Ascending aorta (tissue), 2 donors: ENCODE data around the gene FITM1. TPM values are rescaled to one million over a fixed set of nuclear protein-coding genes. Genes with fewer than 3 reads are reported as not detected.

Experiments
- DNase-seq, 2 donors: peaks; one replicate each; pipeline ENCODE4 v3.0.0-alpha.2; 2019; ENCODE audit warnings: low spot score in 2 of 2
- H3K27ac ChIP-seq, 2 donors: fragments of 200-600 bp; sonication (generic); one replicate each; pipeline ENCODE4 v1.5.1; 2016 to 2017; ENCODE audit warnings: mild to moderate bottlenecking in 1 of 2
- H3K27me3 ChIP-seq: fragments of 200-600 bp; sonication (generic); one replicate; pipeline ENCODE4 v1.5.1; 2017
- H3K36me3 ChIP-seq, 2 donors: fragments of 200-600 bp; sonication (generic); one replicate each; pipeline ENCODE4 v1.5.1; 2016
- H3K4me1 ChIP-seq, 2 donors: fragments of 200-600 bp; sonication (generic); one replicate each; pipeline ENCODE4 v1.5.1; 2016 to 2017; ENCODE audit warnings: mild to moderate bottlenecking in 1 of 2
- H3K4me3 ChIP-seq, 2 donors: fragments of 200-600 bp; sonication (generic); one replicate each; pipeline ENCODE4 v1.5.1; 2016 to 2017; ENCODE audit warnings: mild to moderate bottlenecking in 1 of 2
- H3K9me3 ChIP-seq, 2 donors: fragments of 200-600 bp; sonication (generic); one replicate each; pipeline ENCODE4 v1.5.1; 2016
- intact Hi-C: fragments of 100-400 bp; cut with DNase I; formaldehyde crosslinking; loops from one replicate; pipeline ENCODE4 v1.15.1; 2023
- total RNA-seq: library from RNA; depleted of rRNA; stranded (reverse); fragments of >200 nt; gene quantifications from one replicate; pipeline ENCODE4 v1.1.0, GENCODE V29; 2016
- TF ChIP-seq, protein P1 (sequence below), 3 experiments: fragments of 200-600 bp in 2 of 3; fragments of 450-650 bp in 1 of 3; sonication (generic) in 2 of 3; IDR thresholded peaks; one replicate each; pipeline ENCODE4 v1.5.1; 2016 to 2019; ENCODE audit warnings: antibody characterized with exemption in 3 of 3, mild to moderate bottlenecking in 1 of 3, moderate library complexity in 1 of 3

FITM1 gene
- total RNA-seq, 1 donor from 2014 or later, result not detected

DNA sequence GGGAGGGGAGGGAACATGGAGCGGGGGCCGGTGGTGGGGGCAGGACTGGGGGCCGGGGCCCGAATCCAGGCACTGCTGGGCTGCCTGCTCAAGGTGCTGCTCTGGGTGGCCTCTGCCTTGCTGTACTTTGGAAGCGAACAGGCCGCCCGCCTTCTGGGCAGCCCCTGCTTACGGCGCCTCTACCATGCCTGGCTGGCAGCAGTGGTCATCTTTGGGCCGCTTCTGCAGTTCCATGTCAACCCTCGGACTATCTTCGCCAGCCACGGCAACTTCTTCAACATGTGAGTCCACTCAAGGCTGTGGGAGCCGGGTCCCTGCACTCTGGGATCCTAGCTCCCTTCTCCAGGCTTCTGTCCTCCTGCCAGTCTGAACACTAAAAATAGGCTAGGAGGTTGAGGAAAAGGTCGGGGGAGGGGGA lies 1.1 kb downstream of the FITM1 start:
- TF ChIP-seq, protein P1, sequence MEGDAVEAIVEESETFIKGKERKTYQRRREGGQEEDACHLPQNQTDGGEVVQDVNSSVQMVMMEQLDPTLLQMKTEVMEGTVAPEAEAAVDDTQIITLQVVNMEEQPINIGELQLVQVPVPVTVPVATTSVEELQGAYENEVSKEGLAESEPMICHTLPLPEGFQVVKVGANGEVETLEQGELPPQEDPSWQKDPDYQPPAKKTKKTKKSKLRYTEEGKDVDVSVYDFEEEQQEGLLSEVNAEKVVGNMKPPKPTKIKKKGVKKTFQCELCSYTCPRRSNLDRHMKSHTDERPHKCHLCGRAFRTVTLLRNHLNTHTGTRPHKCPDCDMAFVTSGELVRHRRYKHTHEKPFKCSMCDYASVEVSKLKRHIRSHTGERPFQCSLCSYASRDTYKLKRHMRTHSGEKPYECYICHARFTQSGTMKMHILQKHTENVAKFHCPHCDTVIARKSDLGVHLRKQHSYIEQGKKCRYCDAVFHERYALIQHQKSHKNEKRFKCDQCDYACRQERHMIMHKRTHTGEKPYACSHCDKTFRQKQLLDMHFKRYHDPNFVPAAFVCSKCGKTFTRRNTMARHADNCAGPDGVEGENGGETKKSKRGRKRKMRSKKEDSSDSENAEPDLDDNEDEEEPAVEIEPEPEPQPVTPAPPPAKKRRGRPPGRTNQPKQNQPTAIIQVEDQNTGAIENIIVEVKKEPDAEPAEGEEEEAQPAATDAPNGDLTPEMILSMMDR (IDR thresholded peaks at IDR 0.05), result no peak
- H3K9me3 ChIP-seq, result no peaks in the 10 kb centered on the region
- H3K36me3 ChIP-seq, result no peaks in the 10 kb centered on the region
- no peak for DNase-seq
- H3K27ac ChIP-seq, result no peak overlapping the region
- H3K4me1 ChIP-seq, result peaks cover under 1 to 7% of the 10 kb centered on the region in 2 donors
- no peak overlapping the region for H3K4me3 ChIP-seq
- H3K27me3 ChIP-seq, result no peaks in the 10 kb centered on the region
- intact Hi-C loops, result no loop called here

DNA sequence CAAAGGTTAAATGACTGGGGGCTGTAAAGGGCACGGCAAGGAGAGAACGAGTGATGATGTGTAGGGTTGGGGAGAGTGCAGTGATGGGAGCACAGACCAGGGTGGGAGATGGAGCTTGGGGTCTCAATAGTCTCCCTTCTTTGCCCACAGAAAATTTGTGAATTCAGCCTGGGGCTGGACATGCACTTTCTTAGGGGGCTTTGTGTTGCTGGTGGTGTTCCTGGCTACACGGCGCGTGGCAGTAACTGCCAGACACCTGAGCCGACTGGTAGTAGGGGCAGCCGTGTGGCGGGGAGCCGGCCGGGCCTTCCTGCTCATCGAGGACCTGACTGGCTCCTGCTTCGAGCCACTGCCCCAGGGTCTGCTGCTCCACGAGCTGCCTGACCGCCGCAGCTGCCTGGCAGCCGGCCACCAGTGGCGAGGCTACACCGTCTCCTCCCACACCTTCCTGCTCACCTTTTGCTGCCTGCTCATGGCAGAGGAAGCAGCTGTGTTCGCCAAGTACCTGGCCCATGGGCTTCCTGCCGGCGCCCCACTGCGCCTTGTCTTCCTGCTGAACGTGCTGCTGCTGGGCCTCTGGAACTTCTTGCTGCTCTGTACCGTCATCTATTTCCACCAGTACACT lies 1.7 kb downstream of the FITM1 start:
- DNase-seq, result no peak
- Histone ChIP-seq H3K27ac (no peak overlapping the region), H3K36me3 (no peaks in the 10 kb centered on the region), H3K4me1 (peaks cover 5 to 14% of the 10 kb centered on the region in 2 donors), H3K9me3 (no peaks in the 10 kb centered on the region), H3K27me3 (no peaks in the 10 kb centered on the region), H3K4me3 (no peak overlapping the region)
- TF ChIP-seq, protein P1 (IDR thresholded peaks at IDR 0.05), result no peak
- intact Hi-C loops, result no loop called here

DNA sequence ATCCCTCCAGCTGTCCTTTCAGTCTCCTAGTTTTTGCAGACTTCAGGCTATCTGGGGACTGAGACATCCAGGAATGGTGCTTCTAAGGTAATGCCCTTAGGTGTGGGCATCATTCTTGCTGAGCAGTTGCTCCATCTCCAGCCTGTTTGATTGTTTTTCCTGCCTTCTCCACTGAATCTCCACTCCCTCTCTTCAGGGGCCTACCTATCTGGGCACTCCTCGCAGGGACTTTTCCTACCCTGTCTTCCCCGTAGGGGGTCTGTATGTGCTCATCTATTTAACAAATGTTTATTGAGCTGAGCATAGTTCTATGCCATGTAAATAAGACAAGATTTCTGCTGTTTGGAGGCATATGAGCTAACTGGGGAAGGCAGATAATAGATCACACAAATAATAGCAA lies 2.5 kb downstream of the FITM1 start:
- intact Hi-C loops, result no loop called here
- H3K4me1 ChIP-seq, result peaks cover 5 to 15% of the 10 kb centered on the region in 2 donors

DNA sequence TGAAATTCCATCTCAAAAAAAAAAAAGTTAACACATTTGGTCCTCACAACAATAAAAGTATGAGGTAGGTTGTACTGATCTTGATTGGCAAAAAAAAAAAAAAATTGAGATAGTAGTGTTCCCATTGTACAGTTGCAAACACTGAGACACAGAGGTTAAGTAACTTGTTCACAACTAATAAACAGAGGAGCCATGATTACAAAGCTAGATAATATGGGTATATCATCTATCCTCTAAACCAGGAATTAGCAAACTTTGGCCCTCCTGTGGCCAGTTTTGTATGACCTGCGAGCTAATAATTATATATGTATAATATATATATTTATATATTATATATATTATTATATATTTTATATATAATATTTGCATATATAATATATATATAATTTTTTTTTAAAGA lies 3.3 kb downstream of the FITM1 start:
- TF ChIP-seq, protein P1 (IDR thresholded peaks at IDR 0.05), result no peak

More for the DNA sequence above, 2.5 kb downstream of the FITM1 start:
- no peaks in the 10 kb centered on the region for H3K27me3 ChIP-seq
- no peak for DNase-seq
- TF ChIP-seq, protein P1 (IDR thresholded peaks at IDR 0.05), result no peak
- no peaks in the 10 kb centered on the region for H3K9me3 ChIP-seq
- H3K4me3 ChIP-seq, result no peak overlapping the region
- H3K27ac ChIP-seq, result no peak overlapping the region
- H3K36me3 ChIP-seq, result peaks cover 4 to 5% of the 10 kb centered on the region in 2 donors

DNA sequence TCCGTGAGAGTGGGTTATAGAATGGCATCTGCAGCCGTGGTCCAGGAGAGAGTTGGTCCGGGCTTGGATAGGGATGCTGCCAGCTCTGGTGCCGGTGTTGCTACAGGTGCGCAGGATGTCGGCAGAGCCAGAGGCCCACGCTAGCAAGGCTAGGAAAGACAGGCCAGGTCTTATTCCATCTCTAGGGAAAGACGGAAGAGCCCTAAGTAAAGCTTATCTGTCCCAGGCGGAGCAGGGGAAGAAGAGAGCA lies 5.0 kb downstream of the FITM1 start:
- no peak for DNase-seq
- H3K36me3 ChIP-seq, result peaks cover 11 to 18% of the 10 kb centered on the region in 2 donors
- H3K27ac ChIP-seq, result peak overlapping the region; percentile 80 to 91
- H3K9me3 ChIP-seq, result no peaks in the 10 kb centered on the region
- H3K4me1 ChIP-seq, result peaks cover 5 to 27% of the 10 kb centered on the region in 2 donors
- intact Hi-C loops, result no loop called here
- TF ChIP-seq, protein P1 (IDR thresholded peaks at IDR 0.05), result no peak
- H3K27me3 ChIP-seq, result no peaks in the 10 kb centered on the region
- H3K4me3 ChIP-seq, result peak overlapping the region; percentile 82 to 96

More for the DNA sequence above, 3.3 kb downstream of the FITM1 start:
- Histone ChIP-seq H3K4me1 (peaks cover 5 to 15% of the 10 kb centered on the region in 2 donors), H3K36me3 (peaks cover 11 to 13% of the 10 kb centered on the region in 2 donors), H3K27me3 (no peaks in the 10 kb centered on the region), H3K4me3 (no peak overlapping the region), H3K9me3 (no peaks in the 10 kb centered on the region), H3K27ac (no peak overlapping the region)
- intact Hi-C loops, result no loop called here
- no peak for DNase-seq
